Memory B cell (primary cell): ENCODE measurements around the gene EMILIN2.
"Not testable (repeated sequence)": the region's sequence is repeated elsewhere in the genome, so short reads cannot be mapped to it uniquely, and the experiment has no call there.

Experiments
- ATAC-seq: fragments of 150-1000 bp; cut with Tn5 transposase; 2 replicates; pipeline ENCODE4 v1.10.0; 2021; ENCODE audit warnings: low read depth, mild to moderate bottlenecking, moderate library complexity
- DNase-seq, 2 donors: peaks; one replicate each; pipeline ENCODE4 v3.0.0; 2022; ENCODE audit warnings: low spot score in 2 of 2
- H3K27ac Mint-ChIP-seq: one replicate; pipeline ENCODE4 v1.8.0; 2022; ENCODE audit warnings: mild to moderate bottlenecking, moderate library complexity, mixed read lengths
- H3K27me3 Mint-ChIP-seq: one replicate; pipeline ENCODE4 v1.8.0; 2022; ENCODE audit warnings: mixed read lengths
- H3K36me3 Mint-ChIP-seq: one replicate; pipeline ENCODE4 v1.8.0; 2022; ENCODE audit warnings: mild to moderate bottlenecking, mixed read lengths
- H3K4me1 Mint-ChIP-seq: one replicate; pipeline ENCODE4 v1.8.0; 2022; ENCODE audit warnings: mixed read lengths
- H3K4me3 Mint-ChIP-seq: one replicate; pipeline ENCODE4 v1.8.0; 2022; ENCODE audit warnings: mild to moderate bottlenecking, moderate library complexity, mixed read lengths
- H3K9me3 Mint-ChIP-seq: one replicate; pipeline ENCODE4 v1.8.0; 2022; ENCODE audit warnings: mixed read lengths

Gene EMILIN2

GRCh38 chr18:2824865-2825264 is 21.9 kb upstream of the EMILIN2 start:
- no peaks in the 10 kb centered on the region for H3K4me1 Mint-ChIP-seq
- no peaks in the 10 kb centered on the region for H3K36me3 Mint-ChIP-seq
- no peaks in the 10 kb centered on the region for H3K27me3 Mint-ChIP-seq
- ATAC-seq (no peak), DNase-seq (no peak)
- no peak overlapping the region for H3K4me3 Mint-ChIP-seq
- peaks cover 2% of the 10 kb centered on the region for H3K9me3 Mint-ChIP-seq
- no peak overlapping the region for H3K27ac Mint-ChIP-seq

GRCh38 chr18:2825613-2826175 is 21.1 kb upstream of the EMILIN2 start:
- no peaks in the 10 kb centered on the region for H3K36me3 Mint-ChIP-seq
- no peak overlapping the region for H3K27ac Mint-ChIP-seq
- no peaks in the 10 kb centered on the region for H3K4me1 Mint-ChIP-seq
- DNase-seq, result no peak
- peaks cover 2% of the 10 kb centered on the region for H3K9me3 Mint-ChIP-seq
- ATAC-seq, result no peak
- no peaks in the 10 kb centered on the region for H3K27me3 Mint-ChIP-seq
- H3K4me3 Mint-ChIP-seq, result no peak overlapping the region

- Mint-ChIP-seq H3K36me3 (no peaks in the 10 kb centered on the region), H3K27me3 (peaks cover 1% of the 10 kb centered on the region), H3K9me3 (peaks cover 2% of the 10 kb centered on the region), H3K4me3 (no peak overlapping the region), H3K4me1 (no peaks in the 10 kb centered on the region), H3K27ac (no peak overlapping the region)
- no peak for DNase-seq
- no peak for ATAC-seq
These were observed 20.2 kb upstream of the EMILIN2 start for GRCh38 chr18:2826581-2826980.

DNA sequence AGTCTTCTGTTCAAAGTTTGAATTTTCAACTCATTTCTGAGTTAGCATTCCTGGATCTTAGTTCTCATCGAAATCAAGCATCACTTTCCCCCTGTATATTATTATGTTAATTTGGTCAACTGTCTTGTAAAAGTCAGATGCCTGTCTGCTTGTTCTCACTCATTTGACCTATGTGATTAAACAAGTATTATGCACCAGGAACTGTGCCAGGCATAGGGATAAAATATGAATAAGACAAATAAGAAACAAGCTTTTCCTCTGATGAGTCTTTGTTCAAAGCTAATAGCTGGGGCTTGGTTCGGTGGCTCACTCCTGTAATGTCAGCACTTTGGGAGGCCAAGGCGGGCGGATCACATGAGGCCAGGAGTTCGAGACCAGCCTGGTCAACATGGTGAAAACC is 19.7 kb upstream of the EMILIN2 start:
- Mint-ChIP-seq H3K9me3 (peaks cover 2% of the 10 kb centered on the region), H3K27me3 (peaks cover 1% of the 10 kb centered on the region), H3K4me1 (no peaks in the 10 kb centered on the region), H3K27ac (no peak overlapping the region), H3K36me3 (no peaks in the 10 kb centered on the region), H3K4me3 (no peak overlapping the region)
- DNase-seq (no peak), ATAC-seq (no peak)

GRCh38 chr18:2836118-2836517 is 10.7 kb upstream of the EMILIN2 start:
- H3K4me3 Mint-ChIP-seq, H3K36me3 Mint-ChIP-seq, ATAC-seq, H3K27me3 Mint-ChIP-seq, DNase-seq, H3K9me3 Mint-ChIP-seq, H3K27ac Mint-ChIP-seq, H3K4me1 Mint-ChIP-seq: not testable (repeated sequence)

DNA sequence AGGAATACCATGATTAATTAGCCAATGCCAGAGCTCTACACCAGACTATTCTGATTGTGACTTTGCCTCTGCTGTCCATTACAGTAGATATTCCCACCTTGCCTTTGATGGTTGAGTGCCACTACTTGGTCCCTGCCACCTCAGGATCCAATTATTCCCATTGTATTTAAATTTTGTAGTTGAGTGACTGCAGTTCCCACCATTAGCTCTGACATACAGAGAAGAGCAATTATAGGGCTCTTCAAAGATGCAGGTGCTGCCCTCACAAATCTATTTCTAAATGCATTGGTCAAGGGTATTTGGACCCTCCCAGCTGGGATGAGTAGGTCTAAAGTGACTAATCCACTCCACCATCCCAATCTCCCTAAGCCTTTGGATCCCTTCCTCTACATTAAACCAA is 9.5 kb upstream of the EMILIN2 start:
- not testable (repeated sequence) for H3K36me3 Mint-ChIP-seq, H3K27me3 Mint-ChIP-seq, ATAC-seq, DNase-seq, H3K9me3 Mint-ChIP-seq, H3K27ac Mint-ChIP-seq, H3K4me1 Mint-ChIP-seq, H3K4me3 Mint-ChIP-seq

- Mint-ChIP-seq H3K27me3 (no peaks in the 10 kb centered on the region), H3K4me3 (no peak overlapping the region), H3K36me3 (peaks cover 4% of the 10 kb centered on the region), H3K9me3 (peaks cover 6% of the 10 kb centered on the region), H3K27ac (no peak overlapping the region), H3K4me1 (peaks cover 8% of the 10 kb centered on the region)
- ATAC-seq (no peak), DNase-seq (no peak)
These were observed 7.6 kb upstream of the EMILIN2 start for GRCh38 chr18:2839202-2839601.

DNA sequence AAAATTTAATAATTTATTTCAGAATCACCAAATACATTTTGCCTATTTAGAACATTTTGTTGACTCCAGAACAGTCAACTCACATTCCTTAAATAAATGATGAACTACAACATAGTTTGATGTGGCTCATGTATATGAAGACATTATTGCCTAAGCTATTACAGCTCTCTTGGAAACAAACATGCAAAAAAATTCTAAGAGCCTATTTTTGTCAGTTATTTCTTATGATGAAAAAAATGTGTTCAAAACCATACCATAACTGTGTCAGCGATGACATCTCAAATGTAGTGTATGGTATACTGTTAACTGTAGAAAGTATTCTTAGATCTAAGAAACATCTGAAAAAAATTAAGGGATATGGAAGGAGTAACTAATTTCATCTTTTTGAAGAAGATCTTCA is 6.3 kb upstream of the EMILIN2 start:
- Mint-ChIP-seq H3K9me3 (peaks cover 6% of the 10 kb centered on the region), H3K4me3 (no peak overlapping the region), H3K4me1 (peaks cover 13% of the 10 kb centered on the region), H3K36me3 (peaks cover 4% of the 10 kb centered on the region), H3K27me3 (no peaks in the 10 kb centered on the region), H3K27ac (no peak overlapping the region)
- no peak for ATAC-seq
- no peak for DNase-seq

DNA sequence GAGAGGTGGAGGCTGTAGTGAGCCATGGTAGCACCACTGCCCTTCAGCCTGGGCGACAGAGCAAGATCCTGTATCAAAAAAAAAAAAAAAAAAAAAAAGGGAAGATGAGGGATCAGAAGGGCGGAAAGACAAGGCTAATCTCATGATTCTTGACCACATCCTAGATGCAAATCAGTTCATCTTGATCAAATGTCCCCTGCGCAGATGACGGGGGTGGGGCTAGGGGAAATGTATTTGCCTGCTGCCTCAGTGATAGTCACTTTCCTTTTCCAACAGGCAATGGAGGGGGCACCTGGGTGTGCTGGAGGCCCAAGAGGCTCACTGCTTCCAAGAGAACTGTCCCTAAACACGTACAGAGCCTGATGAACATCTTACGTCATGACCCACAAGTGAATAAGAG is 3.7 kb upstream of the EMILIN2 start:
- H3K36me3 Mint-ChIP-seq, result no peaks in the 10 kb centered on the region
- H3K4me1 Mint-ChIP-seq, result peaks cover 23% of the 10 kb centered on the region
- no peak overlapping the region for H3K4me3 Mint-ChIP-seq
- DNase-seq (peak in 1 of 2 donors; percentile 37), ATAC-seq (peak; percentile 11)
- H3K27me3 Mint-ChIP-seq, result no peaks in the 10 kb centered on the region
- H3K9me3 Mint-ChIP-seq, result no peaks in the 10 kb centered on the region
- H3K27ac Mint-ChIP-seq, result peak overlapping the region; percentile 41

DNA sequence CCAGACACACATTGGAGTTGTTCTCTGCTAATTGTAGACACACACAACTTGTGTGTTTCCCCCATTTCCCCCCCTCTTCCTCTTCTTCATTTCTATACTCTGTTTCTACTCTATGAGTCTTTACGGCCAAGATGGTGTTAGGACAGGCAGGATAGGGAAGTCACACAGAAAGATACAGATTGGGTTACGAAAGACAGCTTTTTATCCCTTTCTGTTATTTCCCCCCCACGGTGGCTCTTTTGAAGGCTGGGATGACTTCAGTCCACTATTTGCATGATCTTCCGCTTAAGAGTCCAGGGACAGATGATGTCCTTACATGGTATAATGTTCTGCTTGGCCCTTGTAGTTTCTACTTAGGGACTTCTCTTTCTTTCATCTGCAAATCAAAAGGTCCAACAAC is 1.6 kb upstream of the EMILIN2 start:
- peaks cover 1% of the 10 kb centered on the region for H3K27me3 Mint-ChIP-seq
- no peak for ATAC-seq

GRCh38 chr18:2847317-2848246 is 776 bp downstream of the EMILIN2 start:
- DNase-seq (peak; percentile 57 to 63), ATAC-seq (peak; percentile 52)
- Mint-ChIP-seq H3K36me3 (peaks cover 2% of the 10 kb centered on the region), H3K4me3 (peak overlapping the region; percentile 93), H3K27ac (peak overlapping the region; percentile 87), H3K9me3 (no peaks in the 10 kb centered on the region), H3K4me1 (peaks cover 28% of the 10 kb centered on the region), H3K27me3 (peaks cover 12% of the 10 kb centered on the region)

More for the DNA sequence above, 1.6 kb upstream of the EMILIN2 start:
- no peaks in the 10 kb centered on the region for H3K36me3 Mint-ChIP-seq
- peak overlapping the region; percentile 49 for H3K27ac Mint-ChIP-seq
- peaks cover 28% of the 10 kb centered on the region for H3K4me1 Mint-ChIP-seq
- no peaks in the 10 kb centered on the region for H3K9me3 Mint-ChIP-seq
- no peak overlapping the region for H3K4me3 Mint-ChIP-seq
- DNase-seq, result no peak

DNA sequence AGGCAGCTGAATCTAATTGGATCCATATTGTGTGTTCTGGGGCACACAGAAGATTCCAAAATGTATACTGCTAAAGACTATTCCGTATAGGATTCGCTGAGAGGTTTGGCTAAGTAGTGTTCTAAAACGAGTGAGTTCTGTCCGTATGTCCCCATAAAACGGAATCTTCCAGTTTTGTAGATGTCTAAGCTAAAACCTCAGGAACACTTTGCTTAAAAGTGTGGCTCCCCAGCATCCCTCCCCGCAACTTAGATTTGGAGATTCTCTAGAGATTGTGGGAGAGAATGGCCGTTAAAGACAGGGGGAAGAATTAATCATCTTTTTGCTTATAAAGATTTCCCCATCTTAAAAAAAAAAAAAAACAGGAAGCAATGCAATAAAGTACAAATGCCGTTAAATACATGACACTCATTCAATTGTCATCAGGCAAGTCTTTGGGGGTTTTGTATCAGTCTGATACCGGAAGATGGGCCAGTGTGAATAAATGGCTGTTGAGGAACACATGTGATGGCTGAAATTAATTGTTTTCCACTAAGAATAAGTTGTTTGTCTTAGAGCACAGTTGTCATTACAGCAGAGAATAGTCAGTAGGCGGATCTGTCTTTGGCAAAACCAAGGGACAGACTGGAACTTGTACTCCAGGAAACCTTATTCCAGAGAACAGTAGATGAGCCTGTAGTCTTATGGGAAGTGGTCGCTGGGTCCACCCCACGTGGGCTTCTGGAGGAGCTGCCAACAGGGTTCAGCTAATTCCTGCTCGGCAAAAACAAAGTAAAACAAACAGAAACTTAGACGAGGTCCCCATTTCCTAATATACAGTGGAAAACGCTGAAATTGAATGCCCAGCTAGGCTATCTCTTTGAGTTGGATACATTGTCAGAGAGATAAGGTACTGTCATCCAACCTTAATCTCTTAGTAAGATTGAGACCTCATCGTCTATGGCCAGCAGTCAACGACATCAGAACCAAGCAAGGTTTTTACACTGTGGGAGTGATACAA is 1.7 kb downstream of the EMILIN2 start:
- peaks cover 2% of the 10 kb centered on the region for H3K36me3 Mint-ChIP-seq
- H3K4me1 Mint-ChIP-seq, result peaks cover 25% of the 10 kb centered on the region
- H3K27me3 Mint-ChIP-seq, result peaks cover 12% of the 10 kb centered on the region
- H3K4me3 Mint-ChIP-seq, result peak overlapping the region; percentile 93
- H3K9me3 Mint-ChIP-seq, result no peaks in the 10 kb centered on the region
- ATAC-seq (no peak), DNase-seq (no peak)
- peak overlapping the region; percentile 87 for H3K27ac Mint-ChIP-seq

- Mint-ChIP-seq H3K27me3 (peaks cover 12% of the 10 kb centered on the region), H3K4me1 (peaks cover 15% of the 10 kb centered on the region), H3K9me3 (no peaks in the 10 kb centered on the region), H3K4me3 (no peak overlapping the region), H3K27ac (no peak overlapping the region), H3K36me3 (peaks cover 4% of the 10 kb centered on the region)
- ATAC-seq (no peak), DNase-seq (no peak)
These were observed 4.0 kb downstream of the EMILIN2 start for GRCh38 chr18:2850816-2851215.

- no peak overlapping the region for H3K27ac Mint-ChIP-seq
- DNase-seq, result no peak
- no peak overlapping the region for H3K4me3 Mint-ChIP-seq
- H3K9me3 Mint-ChIP-seq, result no peaks in the 10 kb centered on the region
- ATAC-seq, result no peak
- H3K36me3 Mint-ChIP-seq, result peaks cover 4% of the 10 kb centered on the region
- H3K27me3 Mint-ChIP-seq, result peaks cover 12% of the 10 kb centered on the region
- H3K4me1 Mint-ChIP-seq, result peaks cover 10% of the 10 kb centered on the region
These were observed 5.0 kb downstream of the EMILIN2 start for GRCh38 chr18:2851771-2852170.
